Keratinocyte (primary cell): ENCODE results near the gene STON2. TPM values are rescaled to one million over a fixed set of nuclear protein-coding genes. Genes with fewer than 3 reads are reported as not detected.

Experiments
- DNase-seq: peaks from one replicate; pipeline ENCODE4 v3.0.0-alpha.2; 2011; ENCODE audit warnings: low read depth, missing footprints, low spot score
- FAIRE-seq: peaks from 2 replicates; lab custom pipeline; 2011; peaks lifted over from hg19 to GRCh38; lab: Jason Lieb, UNC
- H2AFZ ChIP-seq: 2 replicates; pipeline ENCODE4 v1.6.0; 2012; ENCODE audit warnings: low read length, control low read depth, inconsistent platforms; ENCODE audit not compliant: control insufficient read depth
- H3K27ac ChIP-seq: 2 replicates; pipeline ENCODE4 v1.5.1; 2011; ENCODE audit warnings: low read length; ENCODE audit not compliant: control insufficient read depth, insufficient read depth
- H3K27me3 ChIP-seq: 3 replicates; pipeline ENCODE4 v1.6.0; 2011; ENCODE audit warnings: low read length; ENCODE audit not compliant: control insufficient read depth, insufficient read depth; ENCODE audit errors: extremely low read depth
- H3K36me3 ChIP-seq, 2 experiments: 2 replicates in 1 of 2; 3 replicates in 1 of 2; pipeline ENCODE4 v1.5.1; 2011; ENCODE audit warnings: low read length in 2 of 2, mild to moderate bottlenecking in 1 of 2; ENCODE audit not compliant: control insufficient read depth in 2 of 2, insufficient read depth in 2 of 2; ENCODE audit errors: extremely low read depth in 1 of 2
- H3K4me1 ChIP-seq: 3 replicates; pipeline ENCODE4 v1.5.1; 2011; ENCODE audit warnings: low read length; ENCODE audit not compliant: control insufficient read depth, insufficient read depth; ENCODE audit errors: extremely low read depth
- H3K4me2 ChIP-seq: 3 replicates; pipeline ENCODE4 v1.6.0; 2011; ENCODE audit warnings: low read depth, low read length; ENCODE audit not compliant: control insufficient read depth, insufficient read depth; ENCODE audit errors: extremely low read depth
- H3K4me3 ChIP-seq, 3 experiments: fragments of 200-600 bp in 1 of 3; sonication (generic) in 1 of 3; 2 replicates in 2 of 3; 3 replicates in 1 of 3; pipeline ENCODE4 v1.5.1; 2011 to 2016; ENCODE audit warnings: low read length in 3 of 3, mild to moderate bottlenecking in 3 of 3, control low read depth in 2 of 3, inconsistent platforms in 1 of 3, low read depth in 1 of 3, mixed read lengths in 1 of 3, mixed run types in 1 of 3, moderate library complexity in 1 of 3; ENCODE audit not compliant: control insufficient read depth in 2 of 3, insufficient read depth in 2 of 3; ENCODE audit errors: extremely low read depth in 1 of 3
- H3K79me2 ChIP-seq: 2 replicates; pipeline ENCODE4 v1.6.0; 2012; ENCODE audit warnings: low read length; ENCODE audit not compliant: control insufficient read depth, insufficient read depth
- H3K9ac ChIP-seq: 3 replicates; pipeline ENCODE4 v1.6.0; 2011; ENCODE audit warnings: low read length; ENCODE audit not compliant: control insufficient read depth, insufficient read depth; ENCODE audit errors: extremely low read depth
- H3K9me1 ChIP-seq: 3 replicates; pipeline ENCODE4 v1.6.0; 2011; ENCODE audit warnings: low read length; ENCODE audit not compliant: control insufficient read depth, insufficient read depth; ENCODE audit errors: extremely low read depth
- H3K9me3 ChIP-seq: 2 replicates; pipeline ENCODE4 v1.5.1; 2012; ENCODE audit warnings: low read depth, low read length; ENCODE audit not compliant: control insufficient read depth
- H4K20me1 ChIP-seq: 3 replicates; pipeline ENCODE4 v1.6.0; 2011; ENCODE audit warnings: low read length; ENCODE audit not compliant: control insufficient read depth, insufficient read depth; ENCODE audit errors: extremely low read depth
- CTCF ChIP-seq, 3 experiments: IDR thresholded peaks in 1 of 3; conservative IDR thresholded peaks in 1 of 3; optimal IDR thresholded peaks in 1 of 3; 2 replicates in 2 of 3; 3 replicates in 1 of 3; pipeline versions ENCODE3 to v1.5.1; 2011; ENCODE audit warnings: low read length in 3 of 3, mild to moderate bottlenecking in 3 of 3, moderate library complexity in 2 of 3, control low read depth in 1 of 3, inconsistent platforms in 1 of 3; ENCODE audit not compliant: insufficient read depth in 2 of 3; ENCODE audit errors: extremely low read depth in 1 of 3
- EZH2 ChIP-seq: IDR thresholded peaks from one replicate; pipeline ENCODE4 v1.6.1; 2012; ENCODE audit warnings: inconsistent platforms, mild to moderate bottlenecking, low read length, moderate library complexity
- dilution Hi-C: fragments of 300-500 bp; cut with MboI; formaldehyde crosslinking; loops from one replicate; pipeline ENCODE4 v1.7.0; 2020; ENCODE audit warnings: low sequenced_read_pairs; ENCODE audit not compliant: extremely low pct_ligation_motif_present
- polyA plus RNA-seq, 5 experiments: library from polyadenylated mRNA; depleted of rRNA in 3 of 5; stranded (reverse) in 3 of 5; stranded (forward) in 1 of 5; unstranded in 1 of 5; fragments of >200 nt; gene quantifications; 1 replicate in 1 of 5; 2 replicates in 3 of 5; 3 replicates in 1 of 5; pipeline versions ENCODE4 v1.2.1 to v1.2.3, GENCODE V29; 2011 to 2012; ENCODE audit warnings: missing spikeins in 2 of 5, low read depth in 1 of 5, low replicate concordance in 1 of 5

Gene STON2
- polyA plus RNA-seq, 1 donor (not counting 4 experiments of a cell fraction or from before 2014, with no cell fraction given): 82.3 TPM

DNA sequence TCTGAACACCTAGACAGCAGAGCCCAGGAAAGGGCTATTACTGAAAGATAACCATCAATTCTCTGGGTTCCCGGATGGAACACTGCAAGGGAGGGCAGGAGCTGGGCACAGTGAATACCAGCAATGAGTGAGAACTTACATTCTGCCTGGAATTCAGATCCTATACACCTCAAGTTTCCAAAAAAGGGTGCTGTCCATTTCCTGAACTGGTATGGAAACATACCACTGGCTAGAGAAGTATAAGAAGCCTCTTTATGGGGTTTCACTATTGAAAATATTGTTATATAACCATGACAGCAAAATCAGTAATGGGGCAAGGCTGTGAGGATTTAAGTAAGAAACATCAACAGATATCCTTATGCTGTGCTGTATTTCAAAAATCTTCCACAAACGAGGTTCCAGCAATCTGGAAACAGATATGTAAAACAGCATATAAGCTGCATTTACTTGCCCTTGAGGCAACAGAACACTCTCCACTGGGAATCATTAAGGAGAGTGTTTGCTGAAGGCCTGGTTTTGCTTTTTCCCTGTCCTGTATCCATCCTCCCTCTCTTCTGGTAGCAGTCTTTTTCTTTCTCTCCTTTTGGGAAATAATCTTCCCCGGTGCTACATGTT is 126.1 kb downstream of the STON2 start:
- H3K4me1 ChIP-seq: peaks cover 22% of the 10 kb centered on the region
- no peaks in the 10 kb centered on the region for H3K9me3 ChIP-seq
- H3K27ac ChIP-seq: no peak overlapping the region
- no peak overlapping the region for H2AFZ ChIP-seq
- H3K4me2 ChIP-seq: no peak overlapping the region
- dilution Hi-C loops: no loop called here
- FAIRE-seq: no peak
- H3K4me3 ChIP-seq: no peak overlapping the region
- H3K79me2 ChIP-seq: peaks cover 75% of the 10 kb centered on the region
- TF ChIP-seq EZH2 (no peak), CTCF (optimal IDR thresholded peaks at IDR 0.05 in 1 of 3, IDR thresholded peaks at IDR 0.05 in 1 of 3, conservative IDR thresholded peaks at IDR 0.05 in 1 of 3; ENCODE audit: extremely low read depth in 1 of 3, insufficient read depth in 2 of 3, low read length in 3 of 3) (no peak)
- H3K36me3 ChIP-seq: peaks cover 36 to 39% of the 10 kb centered on the region in 2 experiments
- DNase-seq: no peak
- H3K9ac ChIP-seq: no peak overlapping the region
- H3K27me3 ChIP-seq: no peaks in the 10 kb centered on the region
- H4K20me1 ChIP-seq: peaks cover 11% of the 10 kb centered on the region
- H3K9me1 ChIP-seq: peaks cover 2% of the 10 kb centered on the region

GRCh38 chr14:81273521-81273920 is 126.6 kb downstream of the STON2 start:
- Histone ChIP-seq H3K9ac (no peak overlapping the region), H3K4me2 (no peak overlapping the region), H3K36me3 (peaks cover 36 to 44% of the 10 kb centered on the region in 2 experiments), H3K4me3 (no peak overlapping the region), H3K4me1 (peaks cover 25% of the 10 kb centered on the region), H3K27me3 (no peaks in the 10 kb centered on the region), H3K79me2 (peaks cover 72% of the 10 kb centered on the region), H3K27ac (no peak overlapping the region), H2AFZ (no peak overlapping the region), H4K20me1 (peaks cover 11% of the 10 kb centered on the region), H3K9me1 (peaks cover 2% of the 10 kb centered on the region), H3K9me3 (no peaks in the 10 kb centered on the region)
- TF ChIP-seq CTCF (optimal IDR thresholded peaks at IDR 0.05 in 1 of 3, IDR thresholded peaks at IDR 0.05 in 1 of 3, conservative IDR thresholded peaks at IDR 0.05 in 1 of 3; ENCODE audit: extremely low read depth in 1 of 3, insufficient read depth in 2 of 3, low read length in 3 of 3) (no peak), EZH2 (no peak)
- DNase-seq: no peak
- dilution Hi-C loops: no loop called here
- FAIRE-seq: no peak
